ENCODE results near the gene KIFC1. TPM values are rescaled to one million over a fixed set of nuclear protein-coding genes. Genes with fewer than 3 reads are reported as not detected.
A peak's percentile ranks its signal among the peaks of the same experiment; 100 is the strongest.

Gene KIFC1
- polyA plus RNA-seq, 3 donors = 0.14 to 0.87 (median 0.68) TPM

DNA sequence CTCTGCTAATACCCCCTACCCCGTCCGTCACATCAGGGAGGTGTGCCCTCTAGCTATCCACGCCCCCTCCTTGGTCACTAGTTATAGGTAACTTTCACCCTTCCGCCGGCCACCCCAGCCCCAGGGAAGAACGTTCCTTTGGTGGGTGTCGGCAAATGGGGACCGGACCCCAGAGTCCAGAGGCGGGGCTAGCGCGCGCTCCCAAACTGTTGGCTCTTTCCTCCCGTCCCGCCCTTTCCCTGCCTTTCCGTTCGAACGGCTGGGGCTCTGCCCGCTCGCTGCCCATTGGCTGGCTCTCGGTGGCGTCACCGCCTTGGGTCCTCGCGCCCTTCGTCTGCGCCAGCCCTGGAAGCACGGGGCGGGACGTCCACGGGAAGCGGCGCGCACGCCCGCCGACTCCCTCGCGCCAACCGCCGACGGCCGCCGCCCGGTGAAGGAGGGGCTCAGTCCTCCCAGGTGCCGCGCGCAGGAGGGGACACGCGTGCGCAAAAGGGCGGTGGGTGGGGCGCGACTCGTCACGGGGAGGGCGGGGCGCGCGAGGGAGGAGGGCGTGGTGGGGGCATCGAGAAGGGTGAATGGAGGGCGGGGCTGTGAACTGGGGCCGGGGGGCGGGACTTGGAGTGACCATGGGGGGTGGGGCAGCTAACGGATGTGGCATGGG is 18.6 kb downstream of the KIFC1 start:
- H3K4me1 Mint-ChIP-seq = peaks cover 22% of the 10 kb centered on the region
- peak overlapping the region; percentile 82 to 95 for H3K4me3 Mint-ChIP-seq
- intact Hi-C loops (cut with micrococcal nuclease) = loop anchor here in 1 of 2 donors (10.0 kb wide), 2 partner anchors 95 to 205 kb away; partner anchors contain the start of genes HSD17B8, RING1, RXRB and SLC39A7
- DNase-seq = peak; percentile 96 to 98 (median 98)
- Histone ChIP-seq H3K36me3 (replicated peaks in 1 of 2; ENCODE audit: control insufficient read depth in 1 of 2, insufficient read depth in 2 of 2, low read length in 2 of 2) (peaks cover 12 to 53% of the 10 kb centered on the region in 2 donors), H3K27ac (ENCODE audit: low read depth in 1 of 2, low read length in 2 of 2) (peak overlapping the region; percentile 81 to 89), H3K9me3 (replicated peaks in 1 of 2; ENCODE audit: control insufficient read depth in 1 of 2, insufficient read depth in 1 of 2, low read length in 2 of 2) (no peaks in the 10 kb centered on the region), H3K4me2 (replicated peaks; ENCODE audit: extremely low read depth, low read length, poor library complexity, severe bottlenecking) (peak overlapping the region; percentile 92), H3K9ac (ENCODE audit: insufficient read depth, low read length, poor library complexity, severe bottlenecking) (peak overlapping the region; percentile 84), H2AFZ (ENCODE audit: insufficient read depth, low read depth, low read length, poor library complexity, severe bottlenecking) (peak overlapping the region; percentile 85), H3K4me3 (replicated peaks in 1 of 3; ENCODE audit: low read depth in 2 of 3, low read length in 3 of 3) (peak overlapping the region; percentile 68 to 94 (median 69)), H3K27me3 (ENCODE audit: control insufficient read depth in 2 of 2, insufficient read depth in 2 of 2, low read length in 2 of 2) (no peaks in the 10 kb centered on the region), H4K20me1 (ENCODE audit: insufficient read depth, low read length) (peaks cover 4% of the 10 kb centered on the region), H3K4me1 (ENCODE audit: control insufficient read depth in 1 of 2, insufficient read depth in 2 of 2, low read length in 2 of 2) (peaks cover 12 to 29% of the 10 kb centered on the region in 2 donors), H3K79me2 (ENCODE audit: insufficient read depth, low read length) (peaks cover 7% of the 10 kb centered on the region)
- 0% methylated on average over 47 of the region's 65 CpGs for WGBS (ENCODE audit: insufficient coverage)
- TF ChIP-seq, protein P1, sequence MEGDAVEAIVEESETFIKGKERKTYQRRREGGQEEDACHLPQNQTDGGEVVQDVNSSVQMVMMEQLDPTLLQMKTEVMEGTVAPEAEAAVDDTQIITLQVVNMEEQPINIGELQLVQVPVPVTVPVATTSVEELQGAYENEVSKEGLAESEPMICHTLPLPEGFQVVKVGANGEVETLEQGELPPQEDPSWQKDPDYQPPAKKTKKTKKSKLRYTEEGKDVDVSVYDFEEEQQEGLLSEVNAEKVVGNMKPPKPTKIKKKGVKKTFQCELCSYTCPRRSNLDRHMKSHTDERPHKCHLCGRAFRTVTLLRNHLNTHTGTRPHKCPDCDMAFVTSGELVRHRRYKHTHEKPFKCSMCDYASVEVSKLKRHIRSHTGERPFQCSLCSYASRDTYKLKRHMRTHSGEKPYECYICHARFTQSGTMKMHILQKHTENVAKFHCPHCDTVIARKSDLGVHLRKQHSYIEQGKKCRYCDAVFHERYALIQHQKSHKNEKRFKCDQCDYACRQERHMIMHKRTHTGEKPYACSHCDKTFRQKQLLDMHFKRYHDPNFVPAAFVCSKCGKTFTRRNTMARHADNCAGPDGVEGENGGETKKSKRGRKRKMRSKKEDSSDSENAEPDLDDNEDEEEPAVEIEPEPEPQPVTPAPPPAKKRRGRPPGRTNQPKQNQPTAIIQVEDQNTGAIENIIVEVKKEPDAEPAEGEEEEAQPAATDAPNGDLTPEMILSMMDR (IDR thresholded peaks at IDR 0.05) = no peak
- H3K36me3 Mint-ChIP-seq = peaks cover 44 to 49% of the 10 kb centered on the region in 2 donors
- peak overlapping the region; percentile 94 to 97 (median 95) for H3K27ac Mint-ChIP-seq
- H3K27me3 Mint-ChIP-seq (ENCODE audit: low read depth in 3 of 3) = peaks cover 0 to 3% (median 0%) of the 10 kb centered on the region in 3 donors
- no peaks in the 10 kb centered on the region for H3K9me3 Mint-ChIP-seq

DNA sequence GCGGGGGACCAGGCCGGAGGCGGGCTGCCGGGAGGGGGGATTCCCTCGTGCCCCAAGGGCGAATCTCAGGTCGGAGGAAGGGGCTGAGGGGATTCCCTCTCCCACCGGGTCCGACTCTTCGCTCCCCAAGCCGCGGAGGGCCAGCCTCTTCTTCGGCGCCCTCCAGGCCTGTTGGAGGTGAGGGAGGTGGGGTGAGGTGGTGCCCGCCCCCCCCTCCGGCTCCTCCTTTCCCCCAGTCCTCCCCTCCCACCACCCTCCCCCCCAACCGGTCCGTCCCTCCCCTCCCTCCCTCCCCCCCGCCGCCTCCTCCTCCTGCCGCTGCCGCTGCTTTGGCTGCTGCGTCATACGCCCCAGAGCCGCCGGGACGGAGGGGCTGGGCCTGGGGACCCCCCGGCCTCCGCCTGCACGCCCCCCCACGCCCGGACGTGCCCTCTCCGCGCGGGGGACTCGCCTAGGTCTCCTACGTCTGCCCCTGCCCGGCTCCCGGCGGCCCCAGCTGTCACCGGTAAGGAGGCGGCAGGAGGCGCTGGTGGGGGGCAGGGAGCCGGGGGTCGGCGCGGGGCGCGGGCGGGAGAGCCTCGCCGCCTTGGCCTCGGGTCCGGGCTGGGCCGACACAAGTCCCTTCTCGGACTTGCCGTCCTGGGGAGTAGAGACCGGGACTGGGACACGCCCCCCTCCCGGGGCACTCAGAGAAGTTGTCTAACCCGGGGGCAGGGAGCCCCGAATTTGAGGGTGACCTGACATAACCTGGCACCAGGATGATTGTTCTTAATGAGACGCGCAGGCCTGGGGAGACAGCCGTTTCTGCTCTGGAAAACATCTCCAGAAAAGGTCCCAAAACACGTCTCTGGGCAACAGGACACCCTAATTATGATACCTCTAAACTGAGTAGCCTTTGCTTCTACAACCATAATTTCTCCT is 19.3 kb downstream of the KIFC1 start, which contains the start of gene PHF1:
Gene PHF1, plus strand, starts transcription at position 304 of the 921 bp plus-strand sequence. CDS start 1,250 bp downstream, outside the sequence.
- DNase-seq = no peak
- Histone ChIP-seq H3K4me2 (replicated peaks; ENCODE audit: extremely low read depth, low read length, poor library complexity, severe bottlenecking) (peak within 1 kb of the TSS; percentile 92), H3K4me3 (replicated peaks in 1 of 3; ENCODE audit: low read depth in 2 of 3, low read length in 3 of 3) (peak within 1 kb of the TSS; percentile 68 to 94 (median 69)), H2AFZ (ENCODE audit: insufficient read depth, low read depth, low read length, poor library complexity, severe bottlenecking) (peak within 1 kb of the TSS; percentile 85), H3K9me3 (replicated peaks in 1 of 2; ENCODE audit: control insufficient read depth in 1 of 2, insufficient read depth in 1 of 2, low read length in 2 of 2) (no peaks in the 10 kb centered on the region), H4K20me1 (ENCODE audit: insufficient read depth, low read length) (peaks cover 4% of the 10 kb centered on the region), H3K9ac (ENCODE audit: insufficient read depth, low read length, poor library complexity, severe bottlenecking) (peak within 1 kb of the TSS; percentile 84), H3K27me3 (ENCODE audit: control insufficient read depth in 2 of 2, insufficient read depth in 2 of 2, low read length in 2 of 2) (no peaks in the 10 kb centered on the region), H3K27ac (ENCODE audit: low read depth in 1 of 2, low read length in 2 of 2) (peak within 1 kb of the TSS; percentile 81 to 89), H3K79me2 (ENCODE audit: insufficient read depth, low read length) (peaks cover 9% of the 10 kb centered on the region), H3K4me1 (ENCODE audit: control insufficient read depth in 1 of 2, insufficient read depth in 2 of 2, low read length in 2 of 2) (peaks cover 12 to 37% of the 10 kb centered on the region in 2 donors), H3K36me3 (replicated peaks in 1 of 2; ENCODE audit: control insufficient read depth in 1 of 2, insufficient read depth in 2 of 2, low read length in 2 of 2) (peaks cover 8 to 53% of the 10 kb centered on the region in 2 donors)
- peaks cover 43 to 49% of the 10 kb centered on the region in 2 donors for H3K36me3 Mint-ChIP-seq
- peaks cover 0 to 2% (median 0%) of the 10 kb centered on the region in 3 donors for H3K27me3 Mint-ChIP-seq (ENCODE audit: low read depth in 3 of 3)
- peak within 1 kb of the TSS; percentile 94 to 97 (median 95) for H3K27ac Mint-ChIP-seq
- peak within 1 kb of the TSS; percentile 82 to 95 for H3K4me3 Mint-ChIP-seq
- under 1% methylated on average over 42 of the region's 67 CpGs for WGBS (ENCODE audit: insufficient coverage)
- peaks cover 28% of the 10 kb centered on the region for H3K4me1 Mint-ChIP-seq
- intact Hi-C loops (cut with micrococcal nuclease) = loop anchor here in 1 of 2 donors (1.0 to 10.0 kb wide), 3 partner anchors 20 to 206 kb away; partner anchors contain the start of genes HSD17B8, KIFC1, RING1 and RXRB
- TF ChIP-seq, protein P1 (IDR thresholded peaks at IDR 0.05) = peak; percentile 9
- no peaks in the 10 kb centered on the region for H3K9me3 Mint-ChIP-seq
